ENCODE data around the gene RGS4. TPM values are rescaled to one million over a fixed set of nuclear protein-coding genes. Genes with fewer than 3 reads are reported as not detected.
"Not testable (repeated sequence)": the region's sequence is repeated elsewhere in the genome, so short reads cannot be mapped to it uniquely, and the experiment has no call there.

RGS4 gene
- total RNA-seq, 2 donors from 2014 or later = 0.37 to 1.9 TPM

DNA sequence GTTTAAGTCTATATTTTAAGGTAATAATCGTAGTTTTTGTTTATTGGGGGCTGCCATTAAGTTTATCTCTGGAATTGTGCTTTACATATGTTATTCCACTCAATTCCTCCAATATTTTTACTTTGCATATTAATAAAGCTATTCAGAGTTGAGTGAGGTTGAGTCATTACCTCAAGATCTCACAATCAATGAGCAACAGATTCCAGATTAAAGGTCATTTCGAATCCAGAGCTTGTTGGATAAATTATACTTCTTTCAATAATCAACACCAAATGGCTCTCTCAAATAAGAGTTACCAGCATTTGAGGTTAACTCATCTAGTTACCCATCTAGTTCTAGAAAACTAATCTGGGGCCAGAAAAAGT is 16.7 kb downstream of the RGS4 start:
- Histone ChIP-seq H3K4me1 (no peaks in the 10 kb centered on the region), H3K9me3 (no peaks in the 10 kb centered on the region), H3K27me3 (no peaks in the 10 kb centered on the region), H3K9ac (ENCODE audit: low read depth in 2 of 2, low read length in 2 of 2) (no peak overlapping the region), H3K4me3 (no peak overlapping the region), H3K36me3 (no peaks in the 10 kb centered on the region), H3K27ac (no peak overlapping the region)
- TF ChIP-seq, protein P1, sequence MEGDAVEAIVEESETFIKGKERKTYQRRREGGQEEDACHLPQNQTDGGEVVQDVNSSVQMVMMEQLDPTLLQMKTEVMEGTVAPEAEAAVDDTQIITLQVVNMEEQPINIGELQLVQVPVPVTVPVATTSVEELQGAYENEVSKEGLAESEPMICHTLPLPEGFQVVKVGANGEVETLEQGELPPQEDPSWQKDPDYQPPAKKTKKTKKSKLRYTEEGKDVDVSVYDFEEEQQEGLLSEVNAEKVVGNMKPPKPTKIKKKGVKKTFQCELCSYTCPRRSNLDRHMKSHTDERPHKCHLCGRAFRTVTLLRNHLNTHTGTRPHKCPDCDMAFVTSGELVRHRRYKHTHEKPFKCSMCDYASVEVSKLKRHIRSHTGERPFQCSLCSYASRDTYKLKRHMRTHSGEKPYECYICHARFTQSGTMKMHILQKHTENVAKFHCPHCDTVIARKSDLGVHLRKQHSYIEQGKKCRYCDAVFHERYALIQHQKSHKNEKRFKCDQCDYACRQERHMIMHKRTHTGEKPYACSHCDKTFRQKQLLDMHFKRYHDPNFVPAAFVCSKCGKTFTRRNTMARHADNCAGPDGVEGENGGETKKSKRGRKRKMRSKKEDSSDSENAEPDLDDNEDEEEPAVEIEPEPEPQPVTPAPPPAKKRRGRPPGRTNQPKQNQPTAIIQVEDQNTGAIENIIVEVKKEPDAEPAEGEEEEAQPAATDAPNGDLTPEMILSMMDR (IDR thresholded peaks at IDR 0.05) = no peak
- DNase-seq = no peak
- intact Hi-C loops (cut with DNase I) = no loop called here

DNA sequence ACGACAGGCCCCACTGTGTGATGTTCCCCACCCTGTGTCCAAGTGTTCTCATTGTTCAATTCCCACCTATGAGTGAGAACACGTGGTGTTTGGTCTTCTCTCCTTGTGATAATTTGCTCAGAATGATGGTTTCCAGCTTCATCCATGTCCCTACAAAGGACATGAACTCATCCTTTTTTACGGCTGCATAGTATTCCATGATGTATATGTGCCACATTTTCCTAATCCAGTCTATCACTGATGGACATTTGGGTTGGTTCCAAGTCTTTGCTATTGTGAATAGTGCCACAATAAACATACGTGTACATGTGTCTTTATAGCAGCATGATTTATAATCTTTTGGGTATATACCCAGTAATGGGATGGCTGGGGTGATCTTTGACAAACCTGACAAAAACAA is 20.0 kb downstream of the RGS4 start:
- H3K27ac ChIP-seq; H3K4me1 ChIP-seq; H3K9me3 ChIP-seq; H3K27me3 ChIP-seq; H3K4me3 ChIP-seq; H3K9ac ChIP-seq (ENCODE audit: low read depth in 2 of 2, low read length in 2 of 2); DNase-seq; H3K36me3 ChIP-seq; intact Hi-C loops (cut with DNase I): not testable (repeated sequence)

GRCh38 chr1:163090321-163090945 is 21.3 kb downstream of the RGS4 start:
- H3K27me3 ChIP-seq = no peaks in the 10 kb centered on the region
- H3K36me3 ChIP-seq = no peaks in the 10 kb centered on the region
- H3K4me3 ChIP-seq = no peak overlapping the region
- no peaks in the 10 kb centered on the region for H3K4me1 ChIP-seq
- DNase-seq = no peak
- intact Hi-C loops (cut with DNase I) = no loop called here
- no peak overlapping the region for H3K9ac ChIP-seq (ENCODE audit: low read depth in 2 of 2, low read length in 2 of 2)
- H3K9me3 ChIP-seq = no peaks in the 10 kb centered on the region
- TF ChIP-seq, protein P1 (IDR thresholded peaks at IDR 0.05) = no peak
- H3K27ac ChIP-seq = no peak overlapping the region

GRCh38 chr1:163093169-163093568 is 24.0 kb downstream of the RGS4 start:
- H3K27me3 ChIP-seq = no peaks in the 10 kb centered on the region
- no peaks in the 10 kb centered on the region for H3K4me1 ChIP-seq
- H3K9ac ChIP-seq (ENCODE audit: low read depth in 2 of 2, low read length in 2 of 2) = no peak overlapping the region
- TF ChIP-seq, protein P1 (IDR thresholded peaks at IDR 0.05) = no peak
- no peak for DNase-seq
- H3K36me3 ChIP-seq = no peaks in the 10 kb centered on the region
- no peak overlapping the region for H3K4me3 ChIP-seq
- intact Hi-C loops (cut with DNase I) = no loop called here
- H3K27ac ChIP-seq = no peak overlapping the region
- no peaks in the 10 kb centered on the region for H3K9me3 ChIP-seq

- no peaks in the 10 kb centered on the region for H3K4me1 ChIP-seq
- no peak overlapping the region for H3K4me3 ChIP-seq
- H3K27me3 ChIP-seq = no peaks in the 10 kb centered on the region
- TF ChIP-seq, protein P1 (IDR thresholded peaks at IDR 0.05) = no peak
- H3K9ac ChIP-seq (ENCODE audit: low read depth in 2 of 2, low read length in 2 of 2) = no peak overlapping the region
- no peak for DNase-seq
- no peaks in the 10 kb centered on the region for H3K9me3 ChIP-seq
- H3K36me3 ChIP-seq = no peaks in the 10 kb centered on the region
- intact Hi-C loops (cut with DNase I) = no loop called here
- no peak overlapping the region for H3K27ac ChIP-seq
These were observed 24.4 kb downstream of the RGS4 start for GRCh38 chr1:163093579-163093978.

- intact Hi-C loops (cut with DNase I) = no loop called here
These were observed 25.0 kb downstream of the RGS4 start for GRCh38 chr1:163094182-163094581.

More at GRCh38 chr1:163094182-163094581, 25.0 kb downstream of the RGS4 start:
- H3K9ac ChIP-seq (ENCODE audit: low read depth in 2 of 2, low read length in 2 of 2) = no peak overlapping the region
- no peak overlapping the region for H3K27ac ChIP-seq
- H3K4me3 ChIP-seq = no peak overlapping the region
- no peaks in the 10 kb centered on the region for H3K27me3 ChIP-seq
- H3K4me1 ChIP-seq = no peaks in the 10 kb centered on the region
- no peaks in the 10 kb centered on the region for H3K9me3 ChIP-seq
- TF ChIP-seq, protein P1 (IDR thresholded peaks at IDR 0.05) = no peak
- H3K36me3 ChIP-seq = no peaks in the 10 kb centered on the region
- DNase-seq = no peak
